H1 (cell line): Measurements from ENCODE around the gene SESN1.

ENCODE experiments used
- BCL11A ChIP-seq, 2 experiments: IDR thresholded peaks; one replicate each; pipeline ENCODE4 v1.6.1; 2011; ENCODE audit warnings: low read depth in 2 of 2, low read length in 2 of 2, mild to moderate bottlenecking in 2 of 2
- CTCF ChIP-seq, 3 experiments: IDR thresholded peaks; 1 replicate in 2 of 3; 2 replicates in 1 of 3; pipeline versions ENCODE4 v1.5.1 to v1.6.1; 2011; ENCODE audit warnings: low read length in 3 of 3, mild to moderate bottlenecking in 3 of 3, inconsistent platforms in 2 of 3, low read depth in 1 of 3, moderate library complexity in 1 of 3; ENCODE audit not compliant: insufficient read depth in 1 of 3; ENCODE audit errors: control extremely low read depth in 1 of 3
- EZH2 ChIP-seq: fragments of 200-600 bp; sonication (generic); IDR thresholded peaks from 2 replicates; pipeline ENCODE4 v1.7.1; 2012; ENCODE audit warnings: low read depth, mild to moderate bottlenecking, moderate library complexity, low read length, inconsistent platforms; ENCODE audit not compliant: severe bottlenecking
- MAX ChIP-seq: IDR thresholded peaks from 2 replicates; pipeline ENCODE4 v1.6.1; 2012; ENCODE audit warnings: inconsistent platforms
- NANOG ChIP-seq: IDR thresholded peaks from 2 replicates; pipeline ENCODE4 v1.6.1; 2011; ENCODE audit warnings: low read length, low read depth, mild to moderate bottlenecking, inconsistent platforms; ENCODE audit not compliant: insufficient read depth, poor library complexity, severe bottlenecking
- POLR2A ChIP-seq, 2 experiments: IDR thresholded peaks; 1 replicate in 1 of 2; 2 replicates in 1 of 2; pipeline ENCODE4 v1.6.1; 2011; ENCODE audit warnings: low read depth in 2 of 2, low read length in 2 of 2, mild to moderate bottlenecking in 2 of 2; ENCODE audit errors: control extremely low read depth in 1 of 2
- RBBP5 ChIP-seq: IDR thresholded peaks from 2 replicates; pipeline ENCODE4 v1.7.1; 2012; ENCODE audit warnings: low read depth, mild to moderate bottlenecking, inconsistent platforms, low read length, moderate library complexity, borderline replicate concordance
- RNF2 ChIP-seq: fragments of 200-900, 300-1000 bp; sonication (generic); IDR thresholded peaks from 2 replicates; pipeline ENCODE4 v1.7.1; 2016; ENCODE audit warnings: borderline replicate concordance, low read depth, mild to moderate bottlenecking, antibody characterized with exemption, low read length; ENCODE audit not compliant: poor library complexity, severe bottlenecking; ENCODE audit errors: missing control alignments
- SIN3A ChIP-seq, 2 experiments: IDR thresholded peaks in 1 of 2; conservative IDR thresholded peaks in 1 of 2; 2 replicates each; pipeline ENCODE4 v1.6.1; 2011 to 2012; ENCODE audit warnings: low read length in 2 of 2, improper control_type of control experiment in 1 of 2, low read depth in 1 of 2, mild to moderate bottlenecking in 1 of 2
- TBP ChIP-seq: IDR thresholded peaks from 2 replicates; pipeline ENCODE4 v1.6.1; 2011; ENCODE audit warnings: low read depth, low read length, improper control_type of control experiment
- YY1 ChIP-seq: IDR thresholded peaks from 2 replicates; pipeline ENCODE4 v1.6.1; 2011; ENCODE audit warnings: low read depth, mild to moderate bottlenecking, low read length

GRCh38 chr6:108961077-108961476 lies 133.6 kb downstream of the SESN1 start:
- no peak for TF ChIP-seq CTCF (IDR thresholded peaks at IDR 0.05; ENCODE audit: control extremely low read depth in 1 of 3, insufficient read depth in 1 of 3, low read depth in 1 of 3, low read length in 3 of 3)
- TF ChIP-seq SIN3A (conservative IDR thresholded peaks at IDR 0.05 in 1 of 2, IDR thresholded peaks at IDR 0.05 in 1 of 2; ENCODE audit: low read depth in 1 of 2, low read length in 2 of 2) = no peak
- TF ChIP-seq EZH2 = no peak
- TF ChIP-seq RNF2 = no peak
- TF ChIP-seq BCL11A (IDR thresholded peaks at IDR 0.05; ENCODE audit: low read depth in 2 of 2, low read length in 2 of 2) = no peak
- TF ChIP-seq MAX = no peak
- no peak for TF ChIP-seq POLR2A (IDR thresholded peaks at IDR 0.05; ENCODE audit: control extremely low read depth in 1 of 2, low read depth in 2 of 2, low read length in 2 of 2)
- TF ChIP-seq RBBP5 = no peak
- TF ChIP-seq NANOG = no peak
- TF ChIP-seq TBP = no peak
- no peak for TF ChIP-seq YY1
